GM12874 (cell line): Measurements from ENCODE around the gene TFCP2.

Experiments used
- CTCF ChIP-seq: IDR thresholded peaks from 2 replicates; pipeline ENCODE4 v1.5.1; 2011; ENCODE audit warnings: low read depth, mild to moderate bottlenecking, control low read depth, low read length, moderate library complexity; ENCODE audit not compliant: insufficient read depth

TFCP2 gene

GRCh38 chr12:51139292-51139844 lies 33.6 kb downstream of the TFCP2 start:
- no peak for TF ChIP-seq CTCF

- TF ChIP-seq CTCF: no peak
Measured at GRCh38 chr12:51132693-51133092, 40.2 kb downstream of the TFCP2 start.

- no peak for TF ChIP-seq CTCF
Measured at GRCh38 chr12:51131745-51132521, 41.0 kb downstream of the TFCP2 start.

GRCh38 chr12:51128919-51129318 lies 44.0 kb downstream of the TFCP2 start:
- no peak for TF ChIP-seq CTCF

- no peak for TF ChIP-seq CTCF
Measured at GRCh38 chr12:51127050-51127729, 45.7 kb downstream of the TFCP2 start.

GRCh38 chr12:51126297-51126696 lies 46.6 kb downstream of the TFCP2 start:
- no peak for TF ChIP-seq CTCF

GRCh38 chr12:51124504-51124903 lies 48.4 kb downstream of the TFCP2 start:
- TF ChIP-seq CTCF: no peak
